HepG2 (cell line): ENCODE data around the gene SLC16A3. TPM values are rescaled to one million over a fixed set of nuclear protein-coding genes. Genes with fewer than 3 reads are reported as not detected.

Source experiments
- AKAP8 ChIP-seq: sonication (generic); formaldehyde crosslinking; IDR thresholded peaks from 2 replicates; pipeline ENCODE4 v1.5.1; 2020; ENCODE audit warnings: mild to moderate bottlenecking, missing genetic modification reagents
- ARNT ChIP-seq: fragments of 450-650 bp; IDR thresholded peaks from 2 replicates; pipeline ENCODE4 v1.6.1; 2017
- ASH2L ChIP-seq: fragments of 300-600, 200-600 bp; sonication (generic); IDR thresholded peaks from 2 replicates; pipeline ENCODE4 v1.7.0; 2017; ENCODE audit warnings: low read depth, mild to moderate bottlenecking, moderate library complexity, mixed read lengths, low read length; ENCODE audit not compliant: insufficient read length
- ERF ChIP-seq: IDR thresholded peaks from 2 replicates; pipeline ENCODE4 v1.6.1; 2018; ENCODE audit warnings: missing biosample characterization, missing genetic modification reagents
- FOXP1 ChIP-seq, 2 experiments: fragments of 450-650 bp in 1 of 2; IDR thresholded peaks; 2 replicates each; pipeline ENCODE4 v1.6.1; 2017 to 2018; ENCODE audit warnings: antibody characterized with exemption in 1 of 2
- MBD4 ChIP-seq: IDR thresholded peaks from 2 replicates; pipeline ENCODE4 v1.6.1; 2012; ENCODE audit warnings: low read length, inconsistent platforms, borderline replicate concordance
- NR2F1 ChIP-seq, 2 experiments: fragments of 450-650 bp in 1 of 2; formaldehyde crosslinking in 1 of 2; IDR thresholded peaks; 2 replicates each; pipeline versions ENCODE4 v1.5.0 to v1.6.1; 2016 to 2020; ENCODE audit warnings: mild to moderate bottlenecking in 1 of 2, missing compliant biosample characterization in 1 of 2, missing genetic modification reagents in 1 of 2, moderate library complexity in 1 of 2
- POLR2AphosphoS2 ChIP-seq: IDR thresholded peaks from 2 replicates; pipeline ENCODE4 v1.6.1; 2011; ENCODE audit warnings: low read depth, low read length, improper control_type of control experiment
- SETDB1 ChIP-seq: sonication (generic); formaldehyde crosslinking; IDR thresholded peaks from 2 replicates; pipeline ENCODE4 v1.5.1; 2020; ENCODE audit warnings: missing genetic modification reagents, mild to moderate bottlenecking, borderline replicate concordance
- SMARCE1 ChIP-seq: fragments of 450-650 bp; IDR thresholded peaks from 2 replicates; pipeline ENCODE4 v1.6.1; 2017; ENCODE audit warnings: borderline replicate concordance
- ZBTB21 ChIP-seq: sonication (generic); formaldehyde crosslinking; IDR thresholded peaks from 2 replicates; pipeline ENCODE4 v1.4.0; 2020; ENCODE audit warnings: missing genetic modification reagents
- ZBTB38 ChIP-seq: sonication (generic); formaldehyde crosslinking; IDR thresholded peaks from 2 replicates; pipeline ENCODE4 v1.5.1; 2020; ENCODE audit warnings: mild to moderate bottlenecking, missing genetic modification reagents
- ZNF17 ChIP-seq: sonication (generic); formaldehyde crosslinking; IDR thresholded peaks from 2 replicates; pipeline ENCODE4 v1.5.0; 2020; ENCODE audit warnings: mild to moderate bottlenecking, missing genetic modification reagents
- ZNF549 ChIP-seq: sonication (generic); formaldehyde crosslinking; IDR thresholded peaks from 2 replicates; pipeline ENCODE4 v1.5.0; 2020; ENCODE audit warnings: missing genetic modification reagents
- ZNF563 ChIP-seq: sonication (generic); formaldehyde crosslinking; IDR thresholded peaks from 2 replicates; pipeline ENCODE4 v1.8.0; 2022; ENCODE audit warnings: mild to moderate bottlenecking, moderate library complexity, missing genetic modification reagents
- ZNF605 ChIP-seq: sonication (generic); formaldehyde crosslinking; IDR thresholded peaks from 2 replicates; pipeline ENCODE4 v1.8.0; 2022; ENCODE audit warnings: mild to moderate bottlenecking, missing genetic modification reagents
- ZNF629 ChIP-seq: sonication (generic); formaldehyde crosslinking; conservative IDR thresholded peaks from 2 replicates; pipeline ENCODE4 v1.5.0; 2020; ENCODE audit warnings: missing genetic modification reagents
- ZNF660 ChIP-seq: sonication (generic); formaldehyde crosslinking; IDR thresholded peaks from 2 replicates; pipeline ENCODE4 v1.5.1; 2020; ENCODE audit warnings: mild to moderate bottlenecking, low read depth, missing genetic modification reagents, borderline replicate concordance
- ZNF678 ChIP-seq: sonication (generic); formaldehyde crosslinking; IDR thresholded peaks from 2 replicates; pipeline ENCODE4 v1.4.0; 2020; ENCODE audit warnings: mild to moderate bottlenecking, missing genetic modification reagents
- ZSCAN12 ChIP-seq: sonication (generic); formaldehyde crosslinking; IDR thresholded peaks from 2 replicates; pipeline ENCODE4 v1.9.0; 2021; ENCODE audit warnings: mild to moderate bottlenecking, missing genetic modification reagents
- polyA plus RNA-seq, 8 experiments: library from polyadenylated mRNA; depleted of rRNA in 3 of 8; stranded (reverse) in 7 of 8; unstranded in 1 of 8; fragments of >200 nt; fragmentation: Illumina TruSeq in 4 of 8; extraction: Trizol in 4 of 8; gene quantifications; 2 replicates each; pipeline versions ENCODE4 v1.2.1 to v1.2.3, GENCODE V29; 2011 to 2016; ENCODE audit warnings: low read depth in 4 of 8, missing spikeins in 1 of 8, mixed read lengths in 1 of 8; ENCODE audit not compliant: insufficient read depth in 1 of 8
- total RNA-seq, 5 experiments: library from RNA; depleted of rRNA; stranded (reverse); fragments of >200 nt; fragmentation: Illumina TruSeq; extraction: Trizol; gene quantifications; 2 replicates each; pipeline ENCODE4 v1.2.3, GENCODE V29; 2016; ENCODE audit warnings: low read depth in 1 of 5
- TF ChIP-seq, protein P1 (sequence below): sonication (generic); formaldehyde crosslinking; IDR thresholded peaks from 2 replicates; pipeline ENCODE4 v1.8.0; 2023; ENCODE audit warnings: mild to moderate bottlenecking, missing genetic modification reagents
- TF ChIP-seq, protein P2 (sequence below): sonication (generic); formaldehyde crosslinking; IDR thresholded peaks from 2 replicates; pipeline ENCODE4 v1.5.0; 2020; ENCODE audit warnings: mild to moderate bottlenecking, missing genetic modification reagents, moderate library complexity
- TF ChIP-seq, protein P3 (sequence below): sonication (generic); formaldehyde crosslinking; IDR thresholded peaks from 2 replicates; pipeline ENCODE4 v1.4.0; 2020; ENCODE audit warnings: missing genetic modification reagents
- TF ChIP-seq, protein P4 (sequence below): sonication (generic); formaldehyde crosslinking; IDR thresholded peaks from 2 replicates; pipeline ENCODE4 v1.5.1; 2020; ENCODE audit warnings: missing genetic modification reagents, mild to moderate bottlenecking, borderline replicate concordance

SLC16A3 gene
- total and polyA plus RNA-seq, 2 of the 13 experiments (the other 11 are each of a cell fraction or from before 2014, with no cell fraction given) = 242 to 349 TPM

DNA sequence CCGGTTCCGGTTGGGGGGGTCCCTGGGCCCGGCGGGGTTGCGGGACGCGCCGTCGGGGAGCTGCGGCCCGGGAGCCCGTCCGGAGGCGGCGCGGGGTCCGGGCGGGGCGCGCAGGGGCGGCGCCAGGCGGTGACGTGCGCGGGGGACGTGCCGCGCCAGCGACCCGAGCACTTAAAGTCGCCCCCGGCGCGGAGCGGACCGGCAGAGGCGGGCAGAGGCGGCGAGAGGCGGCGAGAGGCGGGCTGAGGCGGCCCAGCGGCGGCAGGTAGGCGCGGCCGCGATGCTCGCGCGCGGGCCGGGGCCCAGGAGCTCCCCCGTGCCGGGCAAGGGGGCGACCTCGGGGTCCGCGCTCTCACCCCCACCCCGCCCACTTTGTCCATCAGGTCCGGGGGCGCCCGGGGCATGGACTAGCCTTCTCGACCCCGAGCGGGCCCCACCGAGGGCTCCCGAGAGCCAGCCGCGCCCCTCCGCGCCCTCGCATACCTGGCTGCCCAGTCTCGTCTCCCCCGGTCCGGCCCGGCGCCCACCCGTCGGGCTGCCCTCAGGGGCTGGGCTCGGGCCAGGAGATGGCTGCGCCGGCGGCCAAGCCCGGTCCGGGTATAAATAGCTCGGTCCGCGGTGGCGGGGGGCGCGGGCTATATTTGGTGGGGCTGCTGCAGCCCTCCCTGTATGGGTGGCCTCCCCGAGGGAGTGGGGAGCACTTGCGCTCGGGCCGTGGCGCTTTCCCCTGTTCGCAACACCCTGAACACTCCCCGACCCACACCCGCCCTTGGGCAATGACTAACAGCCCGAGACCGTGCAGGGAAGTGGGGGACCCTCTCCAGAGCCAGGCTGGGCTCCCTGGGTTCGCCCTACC is at the start of gene SLC16A3 (continued):
- no peak for TF ChIP-seq ASH2L
- no peak for TF ChIP-seq ZNF549 (CRISPR knock-in tag)
- TF ChIP-seq, protein P1, sequence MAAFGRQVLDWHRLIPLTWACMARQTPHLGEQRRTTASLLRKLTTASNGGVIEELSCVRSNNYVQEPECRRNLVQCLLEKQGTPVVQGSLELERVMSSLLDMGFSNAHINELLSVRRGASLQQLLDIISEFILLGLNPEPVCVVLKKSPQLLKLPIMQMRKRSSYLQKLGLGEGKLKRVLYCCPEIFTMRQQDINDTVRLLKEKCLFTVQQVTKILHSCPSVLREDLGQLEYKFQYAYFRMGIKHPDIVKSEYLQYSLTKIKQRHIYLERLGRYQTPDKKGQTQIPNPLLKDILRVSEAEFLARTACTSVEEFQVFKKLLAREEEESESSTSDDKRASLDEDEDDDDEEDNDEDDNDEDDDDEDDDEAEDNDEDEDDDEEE (CRISPR knock-in tag) = no peak
- TF ChIP-seq ERF (CRISPR knock-in tag) = no peak; the same call in 1 of the 2 replicates
- TF ChIP-seq ZBTB21 (CRISPR knock-in tag) = no peak
- TF ChIP-seq, protein P2, sequence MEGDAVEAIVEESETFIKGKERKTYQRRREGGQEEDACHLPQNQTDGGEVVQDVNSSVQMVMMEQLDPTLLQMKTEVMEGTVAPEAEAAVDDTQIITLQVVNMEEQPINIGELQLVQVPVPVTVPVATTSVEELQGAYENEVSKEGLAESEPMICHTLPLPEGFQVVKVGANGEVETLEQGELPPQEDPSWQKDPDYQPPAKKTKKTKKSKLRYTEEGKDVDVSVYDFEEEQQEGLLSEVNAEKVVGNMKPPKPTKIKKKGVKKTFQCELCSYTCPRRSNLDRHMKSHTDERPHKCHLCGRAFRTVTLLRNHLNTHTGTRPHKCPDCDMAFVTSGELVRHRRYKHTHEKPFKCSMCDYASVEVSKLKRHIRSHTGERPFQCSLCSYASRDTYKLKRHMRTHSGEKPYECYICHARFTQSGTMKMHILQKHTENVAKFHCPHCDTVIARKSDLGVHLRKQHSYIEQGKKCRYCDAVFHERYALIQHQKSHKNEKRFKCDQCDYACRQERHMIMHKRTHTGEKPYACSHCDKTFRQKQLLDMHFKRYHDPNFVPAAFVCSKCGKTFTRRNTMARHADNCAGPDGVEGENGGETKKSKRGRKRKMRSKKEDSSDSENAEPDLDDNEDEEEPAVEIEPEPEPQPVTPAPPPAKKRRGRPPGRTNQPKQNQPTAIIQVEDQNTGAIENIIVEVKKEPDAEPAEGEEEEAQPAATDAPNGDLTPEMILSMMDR (CRISPR knock-in tag) = no peak
- TF ChIP-seq ZNF605 = no peak
- TF ChIP-seq ARNT = no peak
- no peak for TF ChIP-seq MBD4
- TF ChIP-seq, protein P3, sequence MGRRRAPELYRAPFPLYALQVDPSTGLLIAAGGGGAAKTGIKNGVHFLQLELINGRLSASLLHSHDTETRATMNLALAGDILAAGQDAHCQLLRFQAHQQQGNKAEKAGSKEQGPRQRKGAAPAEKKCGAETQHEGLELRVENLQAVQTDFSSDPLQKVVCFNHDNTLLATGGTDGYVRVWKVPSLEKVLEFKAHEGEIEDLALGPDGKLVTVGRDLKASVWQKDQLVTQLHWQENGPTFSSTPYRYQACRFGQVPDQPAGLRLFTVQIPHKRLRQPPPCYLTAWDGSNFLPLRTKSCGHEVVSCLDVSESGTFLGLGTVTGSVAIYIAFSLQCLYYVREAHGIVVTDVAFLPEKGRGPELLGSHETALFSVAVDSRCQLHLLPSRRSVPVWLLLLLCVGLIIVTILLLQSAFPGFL = no peak
- TF ChIP-seq, protein P4, sequence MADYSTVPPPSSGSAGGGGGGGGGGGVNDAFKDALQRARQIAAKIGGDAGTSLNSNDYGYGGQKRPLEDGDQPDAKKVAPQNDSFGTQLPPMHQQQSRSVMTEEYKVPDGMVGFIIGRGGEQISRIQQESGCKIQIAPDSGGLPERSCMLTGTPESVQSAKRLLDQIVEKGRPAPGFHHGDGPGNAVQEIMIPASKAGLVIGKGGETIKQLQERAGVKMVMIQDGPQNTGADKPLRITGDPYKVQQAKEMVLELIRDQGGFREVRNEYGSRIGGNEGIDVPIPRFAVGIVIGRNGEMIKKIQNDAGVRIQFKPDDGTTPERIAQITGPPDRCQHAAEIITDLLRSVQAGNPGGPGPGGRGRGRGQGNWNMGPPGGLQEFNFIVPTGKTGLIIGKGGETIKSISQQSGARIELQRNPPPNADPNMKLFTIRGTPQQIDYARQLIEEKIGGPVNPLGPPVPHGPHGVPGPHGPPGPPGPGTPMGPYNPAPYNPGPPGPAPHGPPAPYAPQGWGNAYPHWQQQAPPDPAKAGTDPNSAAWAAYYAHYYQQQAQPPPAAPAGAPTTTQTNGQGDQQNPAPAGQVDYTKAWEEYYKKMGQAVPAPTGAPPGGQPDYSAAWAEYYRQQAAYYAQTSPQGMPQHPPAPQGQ (CRISPR knock-in tag) = no peak
- TF ChIP-seq SETDB1 = no peak
- no peak for TF ChIP-seq NR2F1 (CRISPR knock-in tag; IDR thresholded peaks at IDR 0.05)
- TF ChIP-seq AKAP8 (CRISPR knock-in tag) = no peak
- no peak for TF ChIP-seq SMARCE1
- TF ChIP-seq FOXP1 (IDR thresholded peaks at IDR 0.05) = no peak
- no peak for TF ChIP-seq FOXP1 (CRISPR knock-in tag; IDR thresholded peaks at IDR 0.05)
- TF ChIP-seq ZBTB38 (CRISPR knock-in tag) = no peak
- no peak; the same call in 1 of the 2 replicates for TF ChIP-seq ZNF629 (CRISPR knock-in tag)
- TF ChIP-seq POLR2AphosphoS2 = no peak
- TF ChIP-seq ZNF678 (CRISPR knock-in tag) = peak; percentile 89
- no peak for TF ChIP-seq ZSCAN12 (CRISPR knock-in tag)
- TF ChIP-seq ZNF660 (CRISPR knock-in tag) = no peak
- no peak for TF ChIP-seq ZNF563
- TF ChIP-seq ZNF17 (CRISPR knock-in tag) = no peak
